SU-DHL-6 (cell line): Measurements from ENCODE around the gene PRKCA.

Experiments
- EZH2phosphoT487 ChIP-seq: fragments of 200-600 bp; sonication (generic), shearing (Covaris generic); conservative IDR thresholded peaks from 2 replicates; pipeline ENCODE4 v1.6.1; 2018; ENCODE audit warnings: mild to moderate bottlenecking, antibody characterized with exemption, low read length, moderate library complexity, mixed read lengths
- TF ChIP-seq, protein P1 (sequence below): fragments of 200-600 bp; sonication (generic); IDR thresholded peaks from one replicate; pipeline ENCODE4 v1.5.1; 2017; ENCODE audit warnings: antibody characterized with exemption, mild to moderate bottlenecking, low read length, moderate library complexity; ENCODE audit not compliant: insufficient read depth, poor library complexity, severe bottlenecking

DNA sequence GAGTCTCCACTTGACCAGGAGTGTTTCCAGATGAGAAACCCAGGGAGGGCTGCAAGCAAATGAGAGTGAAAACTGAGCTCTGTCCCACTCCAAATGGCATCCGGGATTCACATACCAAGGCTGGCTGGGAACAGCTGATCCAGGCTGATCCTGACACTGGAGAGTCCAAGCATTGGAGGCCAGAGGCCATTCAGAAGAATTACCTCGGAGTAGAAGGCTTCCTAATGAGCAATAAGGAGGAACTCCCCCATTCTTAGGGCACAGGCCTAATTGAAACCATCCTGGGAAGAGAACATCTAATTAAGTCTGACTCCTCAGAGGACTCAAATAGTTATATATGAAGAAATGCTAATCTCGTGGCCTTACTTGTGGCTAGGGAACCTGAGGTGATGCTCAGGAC lies 142.8 kb downstream of the PRKCA start:
- TF ChIP-seq, protein P1, sequence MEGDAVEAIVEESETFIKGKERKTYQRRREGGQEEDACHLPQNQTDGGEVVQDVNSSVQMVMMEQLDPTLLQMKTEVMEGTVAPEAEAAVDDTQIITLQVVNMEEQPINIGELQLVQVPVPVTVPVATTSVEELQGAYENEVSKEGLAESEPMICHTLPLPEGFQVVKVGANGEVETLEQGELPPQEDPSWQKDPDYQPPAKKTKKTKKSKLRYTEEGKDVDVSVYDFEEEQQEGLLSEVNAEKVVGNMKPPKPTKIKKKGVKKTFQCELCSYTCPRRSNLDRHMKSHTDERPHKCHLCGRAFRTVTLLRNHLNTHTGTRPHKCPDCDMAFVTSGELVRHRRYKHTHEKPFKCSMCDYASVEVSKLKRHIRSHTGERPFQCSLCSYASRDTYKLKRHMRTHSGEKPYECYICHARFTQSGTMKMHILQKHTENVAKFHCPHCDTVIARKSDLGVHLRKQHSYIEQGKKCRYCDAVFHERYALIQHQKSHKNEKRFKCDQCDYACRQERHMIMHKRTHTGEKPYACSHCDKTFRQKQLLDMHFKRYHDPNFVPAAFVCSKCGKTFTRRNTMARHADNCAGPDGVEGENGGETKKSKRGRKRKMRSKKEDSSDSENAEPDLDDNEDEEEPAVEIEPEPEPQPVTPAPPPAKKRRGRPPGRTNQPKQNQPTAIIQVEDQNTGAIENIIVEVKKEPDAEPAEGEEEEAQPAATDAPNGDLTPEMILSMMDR = no peak
- TF ChIP-seq EZH2phosphoT487 = no peak
